Lung (tissue), 12 donors: ENCODE results near the gene REXO1. TPM values are rescaled to one million over a fixed set of nuclear protein-coding genes. Genes with fewer than 3 reads are reported as not detected.
A peak's percentile ranks its signal among the peaks of the same experiment; 100 is the strongest.

Source experiments
- ATAC-seq: fragments of 200-7000 bp; cut with Tn5 transposase; one replicate; pipeline ENCODE4 v1.9.1; 2020; ENCODE audit warnings: moderate number of reproducible peaks; ENCODE audit not compliant: insufficient read depth, low FRiP score
- DNase-seq, 3 donors: peaks; one replicate each; pipeline ENCODE4 v3.0.0-alpha.2; 2013 to 2017
- H3K27ac ChIP-seq, 2 donors: one replicate each; pipeline ENCODE4 v1.5.1; 2013; ENCODE audit warnings: mild to moderate bottlenecking in 2 of 2, moderate library complexity in 2 of 2, control low read depth in 1 of 2, inconsistent platforms in 1 of 2, low read depth in 1 of 2, low read length in 1 of 2
- H3K27me3 ChIP-seq, 3 donors: one replicate each; pipeline ENCODE4 v1.5.1; 2013; ENCODE audit warnings: low read length in 2 of 3; ENCODE audit not compliant: control insufficient read depth in 3 of 3, insufficient read depth in 3 of 3
- H3K36me3 ChIP-seq, 4 donors: one replicate each; pipeline ENCODE4 v1.5.1; 2013; ENCODE audit warnings: low read length in 4 of 4, mild to moderate bottlenecking in 1 of 4, moderate library complexity in 1 of 4; ENCODE audit not compliant: control insufficient read depth in 4 of 4, insufficient read depth in 4 of 4
- H3K4me1 ChIP-seq, 5 donors: one replicate each; pipeline ENCODE4 v1.5.1; 2013; ENCODE audit warnings: low read length in 5 of 5, mild to moderate bottlenecking in 2 of 5, moderate library complexity in 1 of 5; ENCODE audit not compliant: control insufficient read depth in 5 of 5, insufficient read depth in 5 of 5
- H3K4me3 ChIP-seq: one replicate; pipeline ENCODE4 v1.5.1; 2013; ENCODE audit warnings: mild to moderate bottlenecking, control low read depth, moderate library complexity
- H3K9ac ChIP-seq, 2 donors: one replicate each; pipeline ENCODE4 v1.5.1; 2013; ENCODE audit warnings: low read length in 2 of 2, control low read depth in 1 of 2; ENCODE audit not compliant: insufficient read depth in 1 of 2
- H3K9me3 ChIP-seq, 4 donors: one replicate each; pipeline ENCODE4 v1.5.1; 2013; ENCODE audit warnings: low read length in 3 of 4, mild to moderate bottlenecking in 1 of 4, moderate library complexity in 1 of 4; ENCODE audit not compliant: control insufficient read depth in 4 of 4, insufficient read depth in 3 of 4
- CTCF ChIP-seq: IDR thresholded peaks from 2 replicates; pipeline ENCODE4 v1.5.1; 2012; ENCODE audit warnings: mild to moderate bottlenecking; ENCODE audit errors: control extremely low read depth, extremely low read depth
- WGBS, 2 donors: extraction: QIAGEN DNeasy Blood & Tissue Kit; methylation state at CpG; one replicate each; pipeline ENCODE4 v1.1.7; 2013; 5-methylcytosine and 5-hydroxymethylcytosine counted together
- polyA plus RNA-seq, 2 donors: library from polyadenylated mRNA; stranded (reverse); fragments of 200-250 nt; gene quantifications; one replicate each; pipeline ENCODE4 v1.2.1, GENCODE V29; 2013
- total RNA-seq, 2 donors: library from RNA; depleted of rRNA in 1 of 2; stranded (reverse); fragments of >200 nt in 1 of 2; gene quantifications; one replicate each; pipeline ENCODE4 v1.2.1, GENCODE V29; 2014 to 2021
- donor health status: control.
- donor health status: control.
- donor health status: Bipolar disorder and iron deficiency.
- donor health status: healthy.
- donor health status: DM: yes; HTN: yes; CAD: no.

The REXO1 gene
- total and polyA plus RNA-seq, 4 donors: 15.6 to 40.3 (median 27.2) TPM

- TF ChIP-seq CTCF: no peak
- DNase-seq (no peak), ATAC-seq (no peak)
- H3K4me1 ChIP-seq: peaks cover 0 to 32% (median 9%) of the 10 kb centered on the region in 5 donors
- WGBS, 2 donors: 0 to 1% methylated on average over 40 to 56 of the region's 56 CpGs
- H3K9ac ChIP-seq: peak overlapping the region; percentile 25 to 53
- H3K27ac ChIP-seq: peak overlapping the region; percentile 91 to 96
- no peaks in the 10 kb centered on the region for H3K9me3 ChIP-seq
- no peaks in the 10 kb centered on the region for H3K27me3 ChIP-seq
- H3K36me3 ChIP-seq: peaks cover 0 to 10% (median 0%) of the 10 kb centered on the region in 4 donors
- H3K4me3 ChIP-seq: peak overlapping the region; percentile 96
These were observed 36.5 kb upstream of the REXO1 start for GRCh38 chr19:1884719-1885334.

- Histone ChIP-seq H3K27me3 (no peaks in the 10 kb centered on the region), H3K9ac (peak overlapping the region; percentile 25 to 53), H3K36me3 (peaks cover 0 to 10% (median 0%) of the 10 kb centered on the region in 4 donors), H3K4me3 (peak overlapping the region; percentile 96), H3K9me3 (no peaks in the 10 kb centered on the region), H3K27ac (peak overlapping the region; percentile 91 to 96), H3K4me1 (peaks cover 0 to 32% (median 9%) of the 10 kb centered on the region in 5 donors)
- no peak for DNase-seq
- no peak for TF ChIP-seq CTCF
- ATAC-seq: no peak
- 4 to 10% methylated on average over 11 of the region's 11 CpGs for WGBS, 2 donors
These were observed 36.0 kb upstream of the REXO1 start for GRCh38 chr19:1884291-1884718.

GRCh38 chr19:1883784-1884183 lies 35.5 kb upstream of the REXO1 start:
- Histone ChIP-seq H3K36me3 (peaks cover 0 to 12% (median 0%) of the 10 kb centered on the region in 4 donors), H3K27ac (peak overlapping the region; percentile 51 to 96), H3K27me3 (no peaks in the 10 kb centered on the region), H3K4me1 (peaks cover 0 to 32% (median 9%) of the 10 kb centered on the region in 5 donors), H3K9ac (peak overlapping the region in 1 of 2 donors; percentile 53), H3K4me3 (peak overlapping the region; percentile 96), H3K9me3 (no peaks in the 10 kb centered on the region)
- WGBS, 2 donors: 20 to 40% methylated on average over 8 of the region's 8 CpGs
- ATAC-seq: no peak
- DNase-seq: no peak
- no peak for TF ChIP-seq CTCF
